Peyer's patch (tissue), 4 donors: ENCODE measurements around the gene SEMA5B. TPM values are rescaled to one million over a fixed set of nuclear protein-coding genes. Genes with fewer than 3 reads are reported as not detected.

Source experiments
- DNase-seq, 3 donors: peaks; one replicate each; pipeline ENCODE4 v3.0.0-alpha.2; 2017 to 2019
- H3K27ac ChIP-seq, 4 donors: fragments of 200-600 bp; sonication (generic); one replicate each; pipeline ENCODE4 v1.5.1; 2016 to 2019
- H3K27me3 ChIP-seq, 2 donors: fragments of 200-600 bp; sonication (generic); one replicate each; pipeline ENCODE4 v1.5.1; 2019
- H3K36me3 ChIP-seq, 3 donors: fragments of 200-600 bp; sonication (generic); one replicate each; pipeline ENCODE4 v1.5.1; 2016 to 2019
- H3K4me1 ChIP-seq, 4 donors: fragments of 200-600 bp; sonication (generic); one replicate each; pipeline ENCODE4 v1.5.1; 2016 to 2019
- H3K4me3 ChIP-seq, 4 donors: fragments of 200-600 bp; sonication (generic); 1 replicate in 3 of 4; 2 replicates in 1 of 4; pipeline ENCODE4 v1.5.1; 2016 to 2019; ENCODE audit warnings: mild to moderate bottlenecking in 1 of 4
- H3K9me3 ChIP-seq, 4 donors: fragments of 200-600 bp; sonication (generic); one replicate each; pipeline ENCODE4 v1.5.1; 2016 to 2019; ENCODE audit warnings: mild to moderate bottlenecking in 1 of 4
- POLR2A ChIP-seq, 2 donors: fragments of 450-650 bp; IDR thresholded peaks; one replicate each; pipeline ENCODE4 v1.5.1; 2017; ENCODE audit warnings: antibody characterized with exemption in 2 of 2, mild to moderate bottlenecking in 2 of 2, moderate library complexity in 2 of 2
- total RNA-seq, 4 donors: library from RNA; depleted of rRNA; stranded (reverse); fragments of >200 nt; gene quantifications; one replicate each; pipeline ENCODE4 v1.1.0, GENCODE V29; 2016
- TF ChIP-seq, protein P1 (sequence below), 6 experiments: fragments of 450-650 bp in 4 of 6; fragments of 200-600 bp in 2 of 6; sonication (generic) in 1 of 6; IDR thresholded peaks; one replicate each; pipeline ENCODE4 v1.5.1; 2017 to 2019; ENCODE audit warnings: antibody characterized with exemption in 6 of 6, mild to moderate bottlenecking in 3 of 6, moderate library complexity in 1 of 6

SEMA5B gene
- total RNA-seq, 4 donors from 2014 or later, result 0.54 to 6.8 (median 2.5) TPM; not detected in 1

DNA sequence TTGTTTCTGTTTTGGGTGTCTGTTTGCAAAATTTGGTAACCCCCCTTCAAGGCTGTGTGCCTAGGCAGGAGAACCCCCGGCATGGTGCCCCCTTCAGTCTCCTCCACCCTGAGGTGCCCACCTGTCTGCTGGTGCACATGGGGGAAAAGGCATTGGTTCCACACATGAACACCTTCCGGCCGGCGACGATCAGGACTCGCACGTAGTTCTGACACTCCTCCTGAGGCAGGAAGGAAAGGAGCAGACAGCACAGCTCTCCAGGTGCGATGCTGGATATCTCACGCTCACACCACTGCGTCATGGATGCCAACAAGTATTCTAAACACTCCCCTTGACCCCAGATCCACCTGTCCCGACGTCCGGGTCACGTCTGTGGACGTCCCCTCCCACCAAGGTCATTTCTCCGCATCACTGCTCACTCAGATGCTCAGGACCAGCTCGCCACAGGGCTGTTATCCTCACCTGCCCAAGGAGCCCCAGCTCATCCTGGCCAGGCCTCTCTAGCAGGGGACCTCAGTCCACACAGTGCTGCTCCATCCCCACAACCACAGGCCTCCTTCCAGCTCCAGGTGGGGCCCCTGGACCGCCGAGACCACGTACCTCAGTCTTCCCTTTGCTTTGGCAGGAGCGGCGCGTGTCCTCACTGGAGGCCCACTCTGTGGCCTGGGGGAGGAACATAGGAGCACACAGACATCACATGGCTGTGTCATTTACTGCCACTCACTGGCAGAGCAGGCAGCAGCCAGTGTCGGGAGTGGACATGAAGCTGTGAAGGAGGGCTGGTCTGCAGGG lies 99.0 kb downstream of the SEMA5B start:
- no peaks in the 10 kb centered on the region for H3K27me3 ChIP-seq
- TF ChIP-seq POLR2A (IDR thresholded peaks at IDR 0.05), result no peak
- TF ChIP-seq, protein P1, sequence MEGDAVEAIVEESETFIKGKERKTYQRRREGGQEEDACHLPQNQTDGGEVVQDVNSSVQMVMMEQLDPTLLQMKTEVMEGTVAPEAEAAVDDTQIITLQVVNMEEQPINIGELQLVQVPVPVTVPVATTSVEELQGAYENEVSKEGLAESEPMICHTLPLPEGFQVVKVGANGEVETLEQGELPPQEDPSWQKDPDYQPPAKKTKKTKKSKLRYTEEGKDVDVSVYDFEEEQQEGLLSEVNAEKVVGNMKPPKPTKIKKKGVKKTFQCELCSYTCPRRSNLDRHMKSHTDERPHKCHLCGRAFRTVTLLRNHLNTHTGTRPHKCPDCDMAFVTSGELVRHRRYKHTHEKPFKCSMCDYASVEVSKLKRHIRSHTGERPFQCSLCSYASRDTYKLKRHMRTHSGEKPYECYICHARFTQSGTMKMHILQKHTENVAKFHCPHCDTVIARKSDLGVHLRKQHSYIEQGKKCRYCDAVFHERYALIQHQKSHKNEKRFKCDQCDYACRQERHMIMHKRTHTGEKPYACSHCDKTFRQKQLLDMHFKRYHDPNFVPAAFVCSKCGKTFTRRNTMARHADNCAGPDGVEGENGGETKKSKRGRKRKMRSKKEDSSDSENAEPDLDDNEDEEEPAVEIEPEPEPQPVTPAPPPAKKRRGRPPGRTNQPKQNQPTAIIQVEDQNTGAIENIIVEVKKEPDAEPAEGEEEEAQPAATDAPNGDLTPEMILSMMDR (IDR thresholded peaks at IDR 0.05), result no peak
- no peaks in the 10 kb centered on the region for H3K9me3 ChIP-seq
- H3K36me3 ChIP-seq, result no peaks in the 10 kb centered on the region
- no peak overlapping the region for H3K4me3 ChIP-seq
- H3K27ac ChIP-seq, result no peak overlapping the region
- no peak for DNase-seq
- H3K4me1 ChIP-seq, result no peaks in the 10 kb centered on the region

DNA sequence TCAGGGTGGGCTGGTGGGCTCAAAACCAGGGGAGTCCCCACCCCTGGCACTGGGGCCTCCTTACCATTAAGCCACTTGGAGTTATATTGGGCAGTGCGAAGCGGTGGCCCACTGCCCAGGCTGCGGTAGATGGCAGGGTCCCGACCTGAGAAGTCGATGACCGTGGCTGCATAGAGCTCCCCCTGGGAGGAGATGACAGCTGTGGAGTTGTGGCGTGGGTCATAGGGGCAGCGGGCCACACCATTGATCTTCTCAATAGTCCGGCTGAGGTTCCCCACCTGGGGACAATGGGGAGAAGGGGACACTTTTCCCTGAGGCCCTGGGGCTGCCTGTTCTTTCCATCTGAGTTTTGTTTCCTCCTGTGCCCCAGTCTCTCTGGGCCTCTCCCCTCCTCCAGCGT lies 99.8 kb downstream of the SEMA5B start:
- H3K9me3 ChIP-seq, result no peaks in the 10 kb centered on the region
- no peaks in the 10 kb centered on the region for H3K27me3 ChIP-seq
- no peak overlapping the region for H3K27ac ChIP-seq
- H3K36me3 ChIP-seq, result no peaks in the 10 kb centered on the region
- H3K4me3 ChIP-seq, result no peak overlapping the region
- H3K4me1 ChIP-seq, result no peaks in the 10 kb centered on the region
- DNase-seq, result no peak
- TF ChIP-seq POLR2A (IDR thresholded peaks at IDR 0.05), result no peak
- TF ChIP-seq, protein P1 (IDR thresholded peaks at IDR 0.05), result no peak

DNA sequence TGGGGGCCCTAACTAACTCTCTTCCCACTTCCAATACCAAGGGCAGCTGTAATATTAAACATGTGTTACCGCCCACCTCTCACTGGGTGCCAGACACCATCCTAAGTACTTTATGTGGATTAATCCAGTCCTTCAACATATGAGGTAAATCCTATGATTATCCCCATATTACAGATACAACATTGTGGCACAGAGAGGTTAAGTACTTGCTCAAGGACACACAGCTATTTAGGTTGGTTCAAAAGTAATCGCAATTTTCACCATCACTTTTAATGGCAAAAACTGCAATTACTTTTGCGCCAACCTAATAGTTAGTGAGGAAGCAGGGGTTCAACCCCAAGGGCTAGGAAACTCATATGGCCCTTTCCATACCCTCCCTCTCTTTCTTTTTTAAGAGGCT lies 100.8 kb downstream of the SEMA5B start:
- DNase-seq, result no peak
- no peak overlapping the region for H3K27ac ChIP-seq
- peaks cover 0 to 5% (median 2%) of the 10 kb centered on the region in 4 donors for H3K4me1 ChIP-seq
- H3K36me3 ChIP-seq, result no peaks in the 10 kb centered on the region
- no peak overlapping the region for H3K4me3 ChIP-seq
- peaks cover 0 to 7% of the 10 kb centered on the region in 2 donors for H3K27me3 ChIP-seq
- TF ChIP-seq POLR2A (IDR thresholded peaks at IDR 0.05), result no peak
- TF ChIP-seq, protein P1 (IDR thresholded peaks at IDR 0.05), result no peak
- no peaks in the 10 kb centered on the region for H3K9me3 ChIP-seq

DNA sequence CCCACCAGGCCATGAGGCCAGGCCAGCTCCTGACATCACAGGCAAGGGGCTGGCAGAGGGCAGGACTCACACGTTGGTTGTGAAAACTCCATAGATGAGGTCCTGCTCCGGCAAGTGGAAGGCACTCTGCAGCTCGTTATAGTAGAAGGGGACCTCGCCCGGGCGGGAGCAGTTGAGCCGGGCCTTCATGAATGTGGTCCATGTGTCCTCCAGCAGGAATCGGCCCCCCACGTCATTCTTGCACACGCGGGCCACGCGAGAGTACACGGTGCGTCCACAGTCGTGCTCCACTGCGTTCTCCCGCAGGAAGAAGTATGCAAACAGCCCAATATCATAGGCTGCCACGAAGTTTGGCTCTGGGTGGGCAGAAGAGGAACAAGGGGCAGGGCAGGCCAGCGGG lies 101.2 kb downstream of the SEMA5B start:
- H3K4me3 ChIP-seq, result no peak overlapping the region
- peaks cover 0 to 11% of the 10 kb centered on the region in 2 donors for H3K27me3 ChIP-seq
- no peak overlapping the region for H3K27ac ChIP-seq
- DNase-seq, result no peak
- H3K4me1 ChIP-seq, result peaks cover 0 to 8% (median 4%) of the 10 kb centered on the region in 4 donors
- H3K36me3 ChIP-seq, result no peaks in the 10 kb centered on the region
- no peaks in the 10 kb centered on the region for H3K9me3 ChIP-seq
- TF ChIP-seq POLR2A (IDR thresholded peaks at IDR 0.05), result no peak
- TF ChIP-seq, protein P1 (IDR thresholded peaks at IDR 0.05), result no peak

DNA sequence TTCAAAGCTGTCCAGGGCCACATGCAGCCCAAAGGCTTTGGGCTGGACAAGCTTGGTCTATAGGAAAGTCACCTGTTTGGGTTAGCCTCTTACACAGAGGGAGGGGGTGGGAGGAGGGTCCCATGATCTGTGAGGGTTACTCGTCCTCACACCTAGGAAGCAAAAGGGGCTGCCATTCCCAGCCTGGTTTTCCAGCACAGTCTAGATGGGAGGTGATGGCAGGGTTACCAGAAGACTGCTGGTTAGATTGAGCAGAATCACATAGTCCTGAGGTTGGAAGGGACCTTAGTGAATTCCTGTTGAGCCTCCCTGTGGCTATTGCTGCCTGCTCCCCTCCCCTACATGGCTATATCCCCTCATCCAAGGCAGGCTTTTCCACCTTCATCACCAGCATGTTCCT lies 101.8 kb downstream of the SEMA5B start:
- H3K4me1 ChIP-seq, result peaks cover 0 to 8% (median 4%) of the 10 kb centered on the region in 4 donors
- DNase-seq, result no peak
- H3K36me3 ChIP-seq, result no peaks in the 10 kb centered on the region
- peaks cover 0 to 11% of the 10 kb centered on the region in 2 donors for H3K27me3 ChIP-seq
- H3K4me3 ChIP-seq, result no peak overlapping the region
- H3K9me3 ChIP-seq, result no peaks in the 10 kb centered on the region
- no peak overlapping the region for H3K27ac ChIP-seq
- TF ChIP-seq, protein P1 (IDR thresholded peaks at IDR 0.05), result no peak
- no peak for TF ChIP-seq POLR2A (IDR thresholded peaks at IDR 0.05)
